Measurements from ENCODE around the gene SPINK13. TPM values are rescaled to one million over a fixed set of nuclear protein-coding genes. Genes with fewer than 3 reads are reported as not detected.
"Not testable (repeated sequence)": the region's sequence is repeated elsewhere in the genome, so short reads cannot be mapped to it uniquely, and the experiment has no call there.

SPINK13 gene
- total RNA-seq, 1 donor from 2014 or later = not detected

DNA sequence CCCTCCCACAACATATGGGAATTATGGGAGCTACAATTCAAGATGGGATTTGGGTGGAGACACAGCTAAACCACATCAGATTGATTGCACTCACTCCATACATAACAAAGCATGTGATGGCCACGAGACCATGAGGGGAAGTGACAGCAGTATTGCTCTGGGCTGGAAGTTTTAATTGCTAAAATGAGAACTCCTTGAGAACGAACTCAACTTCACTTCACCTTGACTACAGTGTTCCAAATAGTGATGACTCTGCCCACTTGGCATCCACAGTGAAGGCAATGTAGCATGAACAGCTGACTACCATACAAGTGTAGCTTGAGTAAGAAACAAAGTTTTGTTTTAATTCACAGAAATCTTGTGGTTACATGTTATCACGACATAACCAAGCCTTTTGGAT, 42.9 kb downstream of the SPINK13 start:
- Mint-ChIP-seq H3K27me3 (ENCODE audit: unreplicated experiment) (peaks cover 4% of the 10 kb centered on the region), H3K4me3 (ENCODE audit: unreplicated experiment) (no peak overlapping the region), H3K9me3 (ENCODE audit: unreplicated experiment) (no peaks in the 10 kb centered on the region), H3K27ac (ENCODE audit: unreplicated experiment) (no peak overlapping the region), H3K36me3 (ENCODE audit: low read depth, unreplicated experiment) (no peaks in the 10 kb centered on the region), H3K4me1 (ENCODE audit: unreplicated experiment) (no peaks in the 10 kb centered on the region)
- no peak for DNase-seq (ENCODE audit: low spot score)
- TF ChIP-seq, protein P1, sequence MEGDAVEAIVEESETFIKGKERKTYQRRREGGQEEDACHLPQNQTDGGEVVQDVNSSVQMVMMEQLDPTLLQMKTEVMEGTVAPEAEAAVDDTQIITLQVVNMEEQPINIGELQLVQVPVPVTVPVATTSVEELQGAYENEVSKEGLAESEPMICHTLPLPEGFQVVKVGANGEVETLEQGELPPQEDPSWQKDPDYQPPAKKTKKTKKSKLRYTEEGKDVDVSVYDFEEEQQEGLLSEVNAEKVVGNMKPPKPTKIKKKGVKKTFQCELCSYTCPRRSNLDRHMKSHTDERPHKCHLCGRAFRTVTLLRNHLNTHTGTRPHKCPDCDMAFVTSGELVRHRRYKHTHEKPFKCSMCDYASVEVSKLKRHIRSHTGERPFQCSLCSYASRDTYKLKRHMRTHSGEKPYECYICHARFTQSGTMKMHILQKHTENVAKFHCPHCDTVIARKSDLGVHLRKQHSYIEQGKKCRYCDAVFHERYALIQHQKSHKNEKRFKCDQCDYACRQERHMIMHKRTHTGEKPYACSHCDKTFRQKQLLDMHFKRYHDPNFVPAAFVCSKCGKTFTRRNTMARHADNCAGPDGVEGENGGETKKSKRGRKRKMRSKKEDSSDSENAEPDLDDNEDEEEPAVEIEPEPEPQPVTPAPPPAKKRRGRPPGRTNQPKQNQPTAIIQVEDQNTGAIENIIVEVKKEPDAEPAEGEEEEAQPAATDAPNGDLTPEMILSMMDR (IDR thresholded peaks at IDR 0.05; ENCODE audit: unreplicated experiment) = no peak

DNA sequence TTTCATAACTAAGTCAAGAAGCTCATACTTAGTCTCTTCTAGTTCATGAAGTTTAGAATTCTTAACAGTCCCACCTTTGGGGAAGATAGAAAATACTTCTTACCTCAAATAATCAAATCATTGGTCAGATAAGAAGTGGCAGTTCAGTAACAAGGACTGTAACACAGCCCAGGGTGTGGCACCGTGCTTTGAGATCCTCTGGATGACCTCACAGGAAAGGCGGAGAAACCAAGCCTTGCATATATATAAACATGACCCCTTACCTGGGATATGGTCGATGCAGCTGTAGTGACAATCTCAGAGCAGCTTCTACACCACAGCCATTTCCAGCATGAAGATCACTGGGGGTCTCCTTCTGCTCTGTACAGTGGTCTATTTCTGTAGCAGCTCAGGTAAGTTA, 43.6 kb downstream of the SPINK13 start, which contains the start of gene SPINK7:
Gene SPINK7, plus strand, starts transcription at position 271 of the 400 bp plus-strand sequence. Its CDS starts 61 bp downstream, at position 332.
- peaks cover 4% of the 10 kb centered on the region for H3K27me3 Mint-ChIP-seq (ENCODE audit: unreplicated experiment)
- H3K4me3 Mint-ChIP-seq (ENCODE audit: unreplicated experiment) = no peak within 1 kb of the TSS
- no peaks in the 10 kb centered on the region for H3K36me3 Mint-ChIP-seq (ENCODE audit: low read depth, unreplicated experiment)
- H3K9me3 Mint-ChIP-seq (ENCODE audit: unreplicated experiment) = no peaks in the 10 kb centered on the region
- no peaks in the 10 kb centered on the region for H3K4me1 Mint-ChIP-seq (ENCODE audit: unreplicated experiment)
- no peak within 1 kb of the TSS for H3K27ac Mint-ChIP-seq (ENCODE audit: unreplicated experiment)
- DNase-seq (ENCODE audit: low spot score) = no peak
- TF ChIP-seq, protein P1 (IDR thresholded peaks at IDR 0.05; ENCODE audit: unreplicated experiment) = no peak

DNA sequence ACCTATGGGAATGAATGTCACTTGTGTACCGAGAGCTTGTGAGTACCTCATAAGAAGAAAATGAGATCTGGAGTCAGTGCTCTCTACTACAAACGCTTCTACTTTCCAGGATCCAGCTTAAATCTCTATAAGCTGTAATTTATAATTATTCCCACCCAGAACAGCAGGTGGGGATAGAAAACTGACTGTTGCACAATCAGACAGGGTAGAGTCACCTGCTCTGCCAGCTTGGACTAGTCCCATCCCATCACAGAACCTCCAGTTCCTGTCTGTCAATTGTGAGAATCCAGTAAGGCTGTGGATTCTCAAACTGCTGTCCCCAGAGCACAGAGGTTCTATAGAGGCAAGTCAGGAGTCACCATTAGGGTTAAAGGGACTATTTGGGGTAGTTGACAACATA, 45.6 kb downstream of the SPINK13 start:
- no peak overlapping the region for H3K27ac Mint-ChIP-seq (ENCODE audit: unreplicated experiment)
- H3K9me3 Mint-ChIP-seq (ENCODE audit: unreplicated experiment) = no peaks in the 10 kb centered on the region
- no peaks in the 10 kb centered on the region for H3K4me1 Mint-ChIP-seq (ENCODE audit: unreplicated experiment)
- H3K4me3 Mint-ChIP-seq (ENCODE audit: unreplicated experiment) = no peak overlapping the region
- DNase-seq (ENCODE audit: low spot score) = no peak
- TF ChIP-seq, protein P1 (IDR thresholded peaks at IDR 0.05; ENCODE audit: unreplicated experiment) = no peak
- H3K27me3 Mint-ChIP-seq (ENCODE audit: unreplicated experiment) = peaks cover 2% of the 10 kb centered on the region
- H3K36me3 Mint-ChIP-seq (ENCODE audit: low read depth, unreplicated experiment) = no peaks in the 10 kb centered on the region

DNA sequence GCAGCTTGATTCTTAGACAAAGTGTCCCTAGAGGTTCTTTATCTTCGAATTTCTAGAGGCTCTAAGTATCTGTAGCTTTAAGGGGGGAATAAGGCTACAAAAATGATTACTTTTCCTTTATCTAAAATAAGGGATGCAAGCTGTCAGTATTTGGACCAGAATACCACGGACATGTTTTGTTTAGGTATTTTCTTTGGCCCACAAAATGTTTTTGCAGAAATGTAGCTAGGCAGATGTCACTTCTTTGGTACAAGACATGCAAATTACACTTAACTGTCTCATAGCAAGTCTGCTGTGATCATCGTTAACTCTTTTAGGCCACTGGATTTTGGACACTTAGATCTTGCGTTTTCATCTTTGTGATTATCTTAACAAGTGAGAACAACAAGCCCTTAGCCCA, 46.1 kb downstream of the SPINK13 start:
- Mint-ChIP-seq H3K4me3 (ENCODE audit: unreplicated experiment) (no peak overlapping the region), H3K9me3 (ENCODE audit: unreplicated experiment) (no peaks in the 10 kb centered on the region), H3K36me3 (ENCODE audit: low read depth, unreplicated experiment) (no peaks in the 10 kb centered on the region), H3K27ac (ENCODE audit: unreplicated experiment) (no peak overlapping the region), H3K27me3 (ENCODE audit: unreplicated experiment) (peaks cover 3% of the 10 kb centered on the region), H3K4me1 (ENCODE audit: unreplicated experiment) (no peaks in the 10 kb centered on the region)
- TF ChIP-seq, protein P1 (IDR thresholded peaks at IDR 0.05; ENCODE audit: unreplicated experiment) = no peak
- DNase-seq (ENCODE audit: low spot score) = no peak

DNA sequence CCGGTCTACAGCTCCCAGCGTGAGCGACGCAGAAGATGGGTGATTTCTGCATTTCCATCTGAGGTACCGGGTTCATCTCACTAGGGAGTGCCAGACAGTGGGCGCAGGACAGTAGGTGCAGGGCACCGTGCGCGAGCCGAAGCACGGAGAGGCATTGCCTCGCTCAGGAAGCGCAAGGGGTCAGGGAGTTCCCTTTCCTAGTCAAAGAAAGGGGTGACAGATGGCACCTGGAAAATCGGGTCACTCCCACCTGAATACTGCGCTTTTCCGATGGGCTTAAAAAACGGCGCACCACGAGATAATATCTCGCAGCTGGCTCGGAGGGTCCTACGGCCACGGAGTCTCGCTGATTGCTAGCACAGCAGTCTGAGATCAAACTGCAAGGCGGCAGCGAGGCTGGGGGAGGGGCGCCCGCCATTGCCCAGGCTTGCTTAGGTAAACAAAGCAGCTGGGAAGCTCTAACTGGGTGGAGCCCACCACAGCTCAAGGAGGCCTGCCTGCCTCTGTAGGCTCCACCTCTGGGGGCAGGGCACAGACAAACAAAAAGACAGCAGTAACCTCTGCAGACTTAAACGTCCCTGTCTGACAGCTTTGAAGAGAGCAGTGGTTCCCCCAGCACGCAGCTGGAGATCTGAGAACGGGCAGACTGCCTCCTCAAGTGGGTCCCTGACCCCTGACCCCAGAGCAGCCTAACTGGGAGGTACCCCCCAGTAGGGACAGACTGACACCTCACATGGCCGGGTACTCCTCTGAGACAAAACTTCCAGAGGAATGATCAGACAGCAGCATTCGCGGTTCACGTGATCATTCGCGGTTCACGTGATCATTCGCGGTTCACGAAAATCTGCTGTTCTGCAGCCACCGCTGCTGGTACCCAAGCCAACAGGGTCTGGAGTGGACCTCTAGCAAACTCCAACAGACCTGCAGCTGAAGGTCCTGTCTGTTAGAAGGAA, 51.7 kb downstream of the SPINK13 start:
- not testable (repeated sequence) for H3K4me1 Mint-ChIP-seq (ENCODE audit: unreplicated experiment); H3K36me3 Mint-ChIP-seq (ENCODE audit: low read depth, unreplicated experiment); H3K27me3 Mint-ChIP-seq (ENCODE audit: unreplicated experiment); H3K9me3 Mint-ChIP-seq (ENCODE audit: unreplicated experiment)
- DNase-seq (ENCODE audit: low spot score) = peak; percentile 4
- Mint-ChIP-seq H3K4me3 (ENCODE audit: unreplicated experiment) (peak overlapping the region; percentile 89), H3K27ac (ENCODE audit: unreplicated experiment) (peak overlapping the region; percentile 91)
